Measurements from ENCODE around the gene PSD.

PSD gene

GRCh38 chr10:102433619-102434046 lies 15.0 kb upstream of the PSD start:
- Mint-ChIP-seq H3K4me1 (ENCODE audit: low read depth) (peaks cover 46% of the 10 kb centered on the region), H3K27me3 (ENCODE audit: low read depth) (no peaks in the 10 kb centered on the region), H3K9me3 (no peaks in the 10 kb centered on the region), H3K4me3 (peak overlapping the region; percentile 97), H3K36me3 (ENCODE audit: low read depth) (peaks cover 25% of the 10 kb centered on the region), H3K27ac (peak overlapping the region; percentile 94)
- DNase-seq (ENCODE audit: low spot score), result no peak

DNA sequence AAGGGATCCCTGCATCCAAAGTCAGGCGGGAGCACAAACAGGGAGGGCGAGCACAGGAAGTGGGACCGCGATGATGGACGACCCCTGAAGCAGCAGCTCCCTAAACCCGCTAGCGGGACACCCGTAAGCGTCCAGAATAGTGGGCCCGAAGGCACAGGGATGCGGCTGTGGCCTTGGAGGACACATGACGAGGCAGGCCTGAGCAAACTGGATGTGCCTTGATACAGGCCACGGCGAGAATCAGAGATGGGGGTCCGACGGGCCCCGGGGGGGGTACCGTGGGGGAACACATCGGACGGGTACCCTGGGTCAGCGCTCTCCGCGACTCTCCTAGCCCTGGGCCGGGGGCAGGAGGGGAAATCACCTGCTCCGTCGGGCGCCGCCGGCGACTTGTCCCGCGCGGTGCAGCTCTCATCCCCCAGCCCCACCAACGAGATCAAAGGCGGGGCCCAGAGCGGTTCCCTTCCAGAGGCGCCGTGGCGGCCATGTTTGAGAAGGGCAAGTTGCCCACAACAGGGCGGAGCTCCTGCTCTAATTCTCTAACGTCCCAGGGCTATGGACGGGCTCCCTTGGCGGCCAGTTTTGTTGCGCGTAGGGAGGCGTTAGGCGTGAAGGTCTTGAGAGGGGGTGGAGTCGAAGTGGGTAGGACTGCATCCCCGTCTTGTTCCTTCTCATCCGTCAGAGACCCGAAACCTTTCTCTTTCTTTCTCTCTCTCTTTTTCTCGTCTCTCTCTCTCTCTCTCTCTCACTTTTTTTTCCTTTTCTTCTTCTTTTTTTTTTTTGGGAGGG lies 13.8 kb upstream of the PSD start, which contains the start of gene CUEDC2:
Gene CUEDC2, minus strand, starts transcription at position 413 of the 789 bp plus-strand sequence. CDS start 7,386 bp downstream, outside the sequence.
- Mint-ChIP-seq H3K27me3 (ENCODE audit: low read depth) (no peaks in the 10 kb centered on the region), H3K4me1 (ENCODE audit: low read depth) (peaks cover 37% of the 10 kb centered on the region), H3K4me3 (peak within 1 kb of the TSS; percentile 97), H3K9me3 (no peaks in the 10 kb centered on the region), H3K27ac (peak within 1 kb of the TSS; percentile 94), H3K36me3 (ENCODE audit: low read depth) (peaks cover 17% of the 10 kb centered on the region)
- DNase-seq (ENCODE audit: low spot score), result peak; percentile 95

GRCh38 chr10:102431452-102432124 lies 13.0 kb upstream of the PSD start:
- peaks cover 32% of the 10 kb centered on the region for H3K4me1 Mint-ChIP-seq (ENCODE audit: low read depth)
- no peak for DNase-seq (ENCODE audit: low spot score)

DNA sequence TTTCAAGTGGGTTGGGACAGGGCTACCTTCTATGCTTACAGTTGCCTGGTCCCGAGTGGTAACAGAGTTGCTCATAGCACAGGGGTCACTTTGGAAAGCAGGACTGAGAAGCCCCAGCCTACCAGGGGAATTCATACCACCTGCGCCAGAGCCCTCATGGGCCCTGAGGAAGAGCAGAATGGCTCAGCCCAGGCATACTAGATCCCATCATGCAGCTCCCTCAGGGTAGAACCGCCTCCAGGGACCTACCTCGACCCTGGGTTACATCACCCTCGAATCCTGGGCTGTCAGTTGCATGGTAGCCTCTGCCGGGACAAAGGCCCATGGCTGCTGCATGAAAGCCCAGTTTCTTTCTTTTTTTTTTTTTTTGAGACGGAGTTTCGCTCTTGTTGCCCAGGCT lies 10.9 kb upstream of the PSD start:
- peaks cover 8% of the 10 kb centered on the region for H3K36me3 Mint-ChIP-seq (ENCODE audit: low read depth)
- no peak overlapping the region for H3K4me3 Mint-ChIP-seq
- peaks cover 25% of the 10 kb centered on the region for H3K4me1 Mint-ChIP-seq (ENCODE audit: low read depth)
- DNase-seq (ENCODE audit: low spot score), result no peak
- H3K27ac Mint-ChIP-seq, result no peak overlapping the region
- H3K27me3 Mint-ChIP-seq (ENCODE audit: low read depth), result no peaks in the 10 kb centered on the region
- H3K9me3 Mint-ChIP-seq, result no peaks in the 10 kb centered on the region

More at GRCh38 chr10:102431452-102432124, 13.0 kb upstream of the PSD start:
- H3K27ac Mint-ChIP-seq, result peak overlapping the region; percentile 94
- no peaks in the 10 kb centered on the region for H3K27me3 Mint-ChIP-seq (ENCODE audit: low read depth)
- no peaks in the 10 kb centered on the region for H3K9me3 Mint-ChIP-seq
- H3K4me3 Mint-ChIP-seq, result peak overlapping the region; percentile 97
- peaks cover 12% of the 10 kb centered on the region for H3K36me3 Mint-ChIP-seq (ENCODE audit: low read depth)

- Mint-ChIP-seq H3K4me3 (no peak overlapping the region), H3K9me3 (no peaks in the 10 kb centered on the region), H3K4me1 (ENCODE audit: low read depth) (peaks cover 17% of the 10 kb centered on the region), H3K36me3 (ENCODE audit: low read depth) (peaks cover 12% of the 10 kb centered on the region), H3K27ac (no peak overlapping the region), H3K27me3 (ENCODE audit: low read depth) (no peaks in the 10 kb centered on the region)
- no peak for DNase-seq (ENCODE audit: low spot score)
These were observed 8.3 kb upstream of the PSD start for GRCh38 chr10:102426803-102427287.

DNA sequence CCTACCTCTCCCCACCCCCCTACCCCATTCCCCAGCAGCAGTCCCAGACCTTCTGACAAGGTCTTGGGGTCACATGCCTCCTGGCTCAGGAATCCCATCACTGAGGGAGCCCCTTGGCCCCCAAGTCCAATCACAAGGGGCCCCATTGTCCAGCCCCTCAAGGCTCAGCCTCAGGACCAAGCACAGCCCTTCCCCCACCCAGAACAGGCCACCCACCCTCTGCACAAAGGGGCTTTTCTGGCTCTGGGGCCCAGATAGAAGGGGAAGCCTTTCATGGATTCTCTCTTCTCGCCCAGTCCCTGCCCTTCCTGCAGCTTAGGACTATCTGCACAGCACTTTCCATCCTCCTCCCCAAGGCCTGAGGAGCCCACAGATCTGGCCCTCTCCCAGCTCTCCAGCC lies 6.9 kb upstream of the PSD start:
- no peaks in the 10 kb centered on the region for H3K9me3 Mint-ChIP-seq

GRCh38 chr10:102424916-102425315 lies 6.3 kb upstream of the PSD start:
- H3K4me3 Mint-ChIP-seq, result no peak overlapping the region
- peaks cover 8% of the 10 kb centered on the region for H3K36me3 Mint-ChIP-seq (ENCODE audit: low read depth)
- no peak for DNase-seq (ENCODE audit: low spot score)
- no peak overlapping the region for H3K27ac Mint-ChIP-seq
- peaks cover 18% of the 10 kb centered on the region for H3K4me1 Mint-ChIP-seq (ENCODE audit: low read depth)
- no peaks in the 10 kb centered on the region for H3K9me3 Mint-ChIP-seq
- peaks cover 3% of the 10 kb centered on the region for H3K27me3 Mint-ChIP-seq (ENCODE audit: low read depth)

More for the DNA sequence above, 6.9 kb upstream of the PSD start:
- H3K4me3 Mint-ChIP-seq, result no peak overlapping the region
- no peak overlapping the region for H3K27ac Mint-ChIP-seq
- peaks cover 8% of the 10 kb centered on the region for H3K36me3 Mint-ChIP-seq (ENCODE audit: low read depth)
- H3K27me3 Mint-ChIP-seq (ENCODE audit: low read depth), result peaks cover 3% of the 10 kb centered on the region
- no peak for DNase-seq (ENCODE audit: low spot score)
- peaks cover 14% of the 10 kb centered on the region for H3K4me1 Mint-ChIP-seq (ENCODE audit: low read depth)

GRCh38 chr10:102424145-102424544 lies 5.6 kb upstream of the PSD start:
- peaks cover 4% of the 10 kb centered on the region for H3K27me3 Mint-ChIP-seq (ENCODE audit: low read depth)
- peaks cover 8% of the 10 kb centered on the region for H3K36me3 Mint-ChIP-seq (ENCODE audit: low read depth)
- no peaks in the 10 kb centered on the region for H3K9me3 Mint-ChIP-seq
- no peak overlapping the region for H3K27ac Mint-ChIP-seq
- peaks cover 21% of the 10 kb centered on the region for H3K4me1 Mint-ChIP-seq (ENCODE audit: low read depth)
- no peak overlapping the region for H3K4me3 Mint-ChIP-seq
- no peak for DNase-seq (ENCODE audit: low spot score)

DNA sequence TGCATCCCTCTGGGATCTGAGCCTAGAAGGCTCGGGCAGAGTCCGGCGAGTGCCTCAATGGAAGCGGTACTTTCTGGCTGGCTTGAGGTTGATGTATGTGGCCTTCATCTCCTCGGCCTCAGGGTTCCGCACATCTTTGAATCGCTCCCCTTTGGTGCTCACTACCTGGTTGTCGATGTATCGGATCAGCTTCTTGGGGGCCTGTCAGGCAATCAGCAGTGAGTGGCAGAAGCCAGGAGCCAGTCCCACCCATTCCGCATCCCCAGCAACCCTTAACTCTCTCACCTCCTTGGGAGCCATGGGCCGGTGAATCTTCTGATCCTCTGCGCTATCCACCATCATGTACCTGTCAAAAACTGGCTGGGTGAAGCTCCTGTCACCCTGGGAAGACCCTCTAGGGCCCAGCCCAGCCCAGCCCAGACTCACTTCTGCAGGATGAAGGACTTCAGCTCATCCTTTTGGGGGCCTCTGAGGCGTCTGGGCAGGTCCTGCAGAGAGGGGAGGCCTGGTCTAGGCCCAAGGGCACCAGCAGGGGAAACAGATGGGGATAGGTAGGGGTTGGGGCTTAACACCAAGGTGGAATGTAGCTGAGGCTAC lies 4.9 kb upstream of the PSD start:
- Mint-ChIP-seq H3K4me1 (ENCODE audit: low read depth) (peaks cover 23% of the 10 kb centered on the region), H3K9me3 (no peaks in the 10 kb centered on the region), H3K27ac (no peak overlapping the region), H3K4me3 (peak overlapping the region; percentile 14), H3K36me3 (ENCODE audit: low read depth) (peaks cover 8% of the 10 kb centered on the region), H3K27me3 (ENCODE audit: low read depth) (peaks cover 9% of the 10 kb centered on the region)
- DNase-seq (ENCODE audit: low spot score), result no peak

GRCh38 chr10:102422545-102423129 lies 4.1 kb upstream of the PSD start:
- Mint-ChIP-seq H3K36me3 (ENCODE audit: low read depth) (peaks cover 8% of the 10 kb centered on the region), H3K4me3 (peak overlapping the region; percentile 99)
- peak; percentile 64 for DNase-seq (ENCODE audit: low spot score)

GRCh38 chr10:102421757-102422512 lies 3.4 kb upstream of the PSD start:
- peaks cover 22% of the 10 kb centered on the region for H3K27me3 Mint-ChIP-seq (ENCODE audit: low read depth)
- peak overlapping the region; percentile 75 for H3K27ac Mint-ChIP-seq
- H3K4me1 Mint-ChIP-seq (ENCODE audit: low read depth), result peaks cover 23% of the 10 kb centered on the region
- no peaks in the 10 kb centered on the region for H3K9me3 Mint-ChIP-seq
- peak; percentile 41 for DNase-seq (ENCODE audit: low spot score)
- H3K36me3 Mint-ChIP-seq (ENCODE audit: low read depth), result peaks cover 8% of the 10 kb centered on the region
- peak overlapping the region; percentile 99 for H3K4me3 Mint-ChIP-seq

More at GRCh38 chr10:102422545-102423129, 4.1 kb upstream of the PSD start:
- H3K27me3 Mint-ChIP-seq (ENCODE audit: low read depth), result peaks cover 17% of the 10 kb centered on the region
- no peaks in the 10 kb centered on the region for H3K9me3 Mint-ChIP-seq
- peak overlapping the region; percentile 69 for H3K27ac Mint-ChIP-seq
- H3K4me1 Mint-ChIP-seq (ENCODE audit: low read depth), result peaks cover 23% of the 10 kb centered on the region

GRCh38 chr10:102421507-102421756 lies 2.8 kb upstream of the PSD start:
- peaks cover 22% of the 10 kb centered on the region for H3K4me1 Mint-ChIP-seq (ENCODE audit: low read depth)
- no peak for DNase-seq (ENCODE audit: low spot score)
- H3K27ac Mint-ChIP-seq, result peak overlapping the region; percentile 75
- peaks cover 8% of the 10 kb centered on the region for H3K36me3 Mint-ChIP-seq (ENCODE audit: low read depth)
- H3K9me3 Mint-ChIP-seq, result no peaks in the 10 kb centered on the region
- peaks cover 22% of the 10 kb centered on the region for H3K27me3 Mint-ChIP-seq (ENCODE audit: low read depth)
- peak overlapping the region; percentile 99 for H3K4me3 Mint-ChIP-seq
